Measurements from ENCODE around the gene PDE4B. TPM values are rescaled to one million over a fixed set of nuclear protein-coding genes. Genes with fewer than 3 reads are reported as not detected.

The PDE4B gene
- total and polyA plus RNA-seq, 2 of the 13 experiments (the other 11 are each of a cell fraction or from before 2014, with no cell fraction given) = not detected

DNA sequence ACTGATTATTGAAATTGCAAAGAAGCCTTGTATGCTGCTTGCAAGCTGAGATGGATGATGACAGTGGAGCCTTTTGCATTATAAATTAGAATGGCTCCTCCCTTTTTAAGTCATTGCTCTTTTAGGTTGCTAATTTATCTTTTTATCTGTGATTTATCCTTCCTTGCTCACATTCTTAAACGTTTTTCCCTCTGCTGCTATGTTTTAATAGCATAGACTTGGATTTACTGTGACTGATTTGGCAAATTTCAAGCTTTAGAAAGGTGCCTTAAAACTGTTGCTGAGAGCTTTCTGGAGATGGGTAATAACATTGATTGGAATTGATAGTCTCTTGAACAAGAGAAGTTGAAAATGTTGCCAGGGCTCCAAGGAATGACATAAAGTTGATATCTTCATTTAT, 427.8 kb downstream of the PDE4B start:
- Histone ChIP-seq H3K36me3 (replicated peaks in 1 of 2; ENCODE audit: control insufficient read depth in 1 of 2, insufficient read depth in 2 of 2, low read length in 2 of 2) (no peaks in the 10 kb centered on the region), H3K27ac (ENCODE audit: extremely low read length, insufficient read depth, low read length) (no peak overlapping the region), H4K20me1 (ENCODE audit: insufficient read depth, low read length) (no peaks in the 10 kb centered on the region), H3K4me1 (ENCODE audit: insufficient read depth, low read length) (no peaks in the 10 kb centered on the region), H2AFZ (ENCODE audit: low read length) (no peak overlapping the region), H3K27me3 (ENCODE audit: control insufficient read depth in 1 of 2, insufficient read depth in 2 of 2, low read length in 2 of 2) (no peaks in the 10 kb centered on the region), H3K4me3 (replicated peaks in 1 of 3; ENCODE audit: insufficient read depth in 1 of 3, low read depth in 2 of 3, low read length in 3 of 3) (no peak overlapping the region), H3K4me2 (ENCODE audit: low read depth, low read length) (no peak overlapping the region), H3K9ac (ENCODE audit: insufficient read depth, low read depth, low read length) (no peak overlapping the region), H3K79me2 (ENCODE audit: insufficient read depth, low read length) (no peaks in the 10 kb centered on the region), H3K9me3 (ENCODE audit: low read length) (peaks cover 7% of the 10 kb centered on the region; the same call in 1 of the 2 replicates)
- 3% methylated on average over 1 of the region's 1 CpG for WGBS (ENCODE audit: low lambda C conversion rate)
- TF ChIP-seq FOXC1 (CRISPR knock-in tag; IDR thresholded peaks at IDR 0.05; ENCODE audit: borderline replicate concordance) = no peak
- TF ChIP-seq BCL6 (CRISPR knock-in tag; IDR thresholded peaks at IDR 0.05) = no peak
- TF ChIP-seq, protein P1, sequence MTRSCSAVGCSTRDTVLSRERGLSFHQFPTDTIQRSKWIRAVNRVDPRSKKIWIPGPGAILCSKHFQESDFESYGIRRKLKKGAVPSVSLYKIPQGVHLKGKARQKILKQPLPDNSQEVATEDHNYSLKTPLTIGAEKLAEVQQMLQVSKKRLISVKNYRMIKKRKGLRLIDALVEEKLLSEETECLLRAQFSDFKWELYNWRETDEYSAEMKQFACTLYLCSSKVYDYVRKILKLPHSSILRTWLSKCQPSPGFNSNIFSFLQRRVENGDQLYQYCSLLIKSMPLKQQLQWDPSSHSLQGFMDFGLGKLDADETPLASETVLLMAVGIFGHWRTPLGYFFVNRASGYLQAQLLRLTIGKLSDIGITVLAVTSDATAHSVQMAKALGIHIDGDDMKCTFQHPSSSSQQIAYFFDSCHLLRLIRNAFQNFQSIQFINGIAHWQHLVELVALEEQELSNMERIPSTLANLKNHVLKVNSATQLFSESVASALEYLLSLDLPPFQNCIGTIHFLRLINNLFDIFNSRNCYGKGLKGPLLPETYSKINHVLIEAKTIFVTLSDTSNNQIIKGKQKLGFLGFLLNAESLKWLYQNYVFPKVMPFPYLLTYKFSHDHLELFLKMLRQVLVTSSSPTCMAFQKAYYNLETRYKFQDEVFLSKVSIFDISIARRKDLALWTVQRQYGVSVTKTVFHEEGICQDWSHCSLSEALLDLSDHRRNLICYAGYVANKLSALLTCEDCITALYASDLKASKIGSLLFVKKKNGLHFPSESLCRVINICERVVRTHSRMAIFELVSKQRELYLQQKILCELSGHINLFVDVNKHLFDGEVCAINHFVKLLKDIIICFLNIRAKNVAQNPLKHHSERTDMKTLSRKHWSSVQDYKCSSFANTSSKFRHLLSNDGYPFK (CRISPR knock-in tag; IDR thresholded peaks at IDR 0.05; ENCODE audit: borderline replicate concordance) = no peak
- no peak for TF ChIP-seq ZFP82 (CRISPR knock-in tag; IDR thresholded peaks at IDR 0.05; ENCODE audit: borderline replicate concordance)
- TF ChIP-seq IKZF4 (CRISPR knock-in tag; IDR thresholded peaks at IDR 0.05; ENCODE audit: borderline replicate concordance, low read depth, not compliant biosample characterization) = no peak
- no peak for TF ChIP-seq ZBTB7B (CRISPR knock-in tag; IDR thresholded peaks at IDR 0.05)
- TF ChIP-seq ZSCAN9 (CRISPR knock-in tag; IDR thresholded peaks at IDR 0.05; ENCODE audit: borderline replicate concordance) = no peak
- no peak for TF ChIP-seq AGO1 (IDR thresholded peaks at IDR 0.05; ENCODE audit: low read depth, low read length, poor library complexity, severe bottlenecking)
- TF ChIP-seq REPIN1 (CRISPR knock-in tag; IDR thresholded peaks at IDR 0.05; ENCODE audit: borderline replicate concordance, low read depth) = no peak
- TF ChIP-seq, protein P2, sequence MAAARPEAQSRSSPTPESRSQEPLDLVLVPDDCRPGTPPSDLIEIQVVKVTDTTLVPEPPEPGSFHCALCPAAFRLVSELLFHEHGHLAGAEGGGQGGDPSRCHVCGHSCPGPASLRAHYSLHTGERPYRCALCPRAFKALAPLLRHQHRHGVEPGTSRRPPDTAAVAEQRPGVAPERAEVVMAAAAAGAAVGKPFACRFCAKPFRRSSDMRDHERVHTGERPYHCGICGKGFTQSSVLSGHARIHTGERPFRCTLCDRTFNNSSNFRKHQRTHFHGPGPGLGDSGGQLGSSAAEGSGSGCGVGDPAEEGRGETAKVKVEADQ (CRISPR knock-in tag; IDR thresholded peaks at IDR 0.05; ENCODE audit: borderline replicate concordance) = no peak
- no peak for TF ChIP-seq ZNF225 (CRISPR knock-in tag; IDR thresholded peaks at IDR 0.05)
- FAIRE-seq = no peak
- no TSS peak for BruUV-seq (replicated peaks)
- ATAC-seq = no peak
- DNase-seq (ENCODE audit: low spot score) = no peak
- ChIA-PET POLR2A (no interaction called here), CTCF (ENCODE audit: low intra/inter-chr PET ratio, low total read pairs) (no interaction called here)
- intact Hi-C loops (cut with micrococcal nuclease; ENCODE audit: unreplicated experiment) (no loop called here), in situ Hi-C loops (cut with HindIII; ENCODE audit: extremely low pct_ligation_motif_present, low pct_unique_long_range_greater_than_20kb) (no loop called here)

Data from HepG2 (cell line).